Measurements from ENCODE around the gene NME3.

GRCh38 chr16:1817716-1818115 lies 46.4 kb upstream of the NME3 start:
- no peak for TF ChIP-seq POLR2A (IDR thresholded peaks at IDR 0.05; ENCODE audit: borderline replicate concordance, extremely low read depth, insufficient read depth, insufficient read length)
- no peak for TF ChIP-seq CTCF (IDR thresholded peaks at IDR 0.05 in 2 of 3, conservative IDR thresholded peaks at IDR 0.05 in 1 of 3; ENCODE audit: borderline replicate concordance in 1 of 3, insufficient read depth in 1 of 3, low read depth in 2 of 3, low read length in 2 of 3)
- TF ChIP-seq SP1 (IDR thresholded peaks at IDR 0.05; ENCODE audit: low read depth) = no peak
- TF ChIP-seq YY1 (IDR thresholded peaks at IDR 0.05; ENCODE audit: extremely low read depth, insufficient replicate concordance, low read depth, low read length) = no peak
- TF ChIP-seq EZH2 (IDR thresholded peaks at IDR 0.05) = no peak
